Stimulated activated CD8-positive, alpha-beta memory T cell treated with anti-CD3 and anti-CD28 coated beads, Interleukin-15, amount 100 ng/mL, for 24 hours (primary cell): ENCODE results near the gene BPIFB6.

Experiments
- DNase-seq: peaks from one replicate; pipeline ENCODE4 v3.0.0-alpha.2; 2020; ENCODE audit warnings: low read depth

BPIFB6 gene

GRCh38 chr20:33086052-33086722, 54.7 kb downstream of the BPIFB6 start:
- no peak for DNase-seq

DNA sequence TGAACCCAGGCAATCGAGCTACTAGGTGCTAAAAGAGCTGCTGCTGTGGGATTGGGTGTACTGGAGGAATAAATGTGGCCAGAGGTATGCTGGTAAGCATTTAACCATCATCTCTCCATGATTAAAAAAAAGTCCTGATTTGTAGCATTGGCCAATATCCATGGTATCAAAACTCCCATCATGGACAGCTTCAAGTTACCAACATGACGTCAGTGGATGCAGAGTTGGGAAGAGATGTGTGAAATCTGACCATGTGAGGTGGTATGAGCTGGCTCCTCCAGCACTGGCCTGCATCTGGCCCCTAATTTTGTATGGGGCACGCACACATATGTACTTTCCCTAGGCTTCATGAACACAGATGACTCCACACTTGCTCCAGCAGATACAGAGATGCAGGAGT, 59.7 kb downstream of the BPIFB6 start:
- DNase-seq, result no peak

DNA sequence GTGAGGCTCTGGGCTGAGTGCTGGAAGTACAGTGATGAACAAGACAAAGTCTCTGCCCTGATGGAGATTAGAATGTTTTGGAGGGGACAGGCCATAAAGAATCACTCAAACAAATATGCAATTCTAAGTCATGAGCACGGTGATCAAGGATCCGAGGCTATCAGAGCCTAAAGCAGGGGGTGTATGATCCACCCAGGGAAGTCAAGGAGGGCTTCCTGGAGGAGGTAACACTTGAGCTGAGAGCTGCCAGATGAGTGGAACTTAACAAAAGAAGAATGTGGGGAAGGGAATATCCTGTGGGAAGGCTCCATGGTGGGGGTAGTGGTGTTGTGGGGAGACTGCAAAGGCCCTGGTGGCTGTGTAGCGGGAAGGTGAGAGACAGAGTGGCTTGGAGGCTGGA, 60.2 kb downstream of the BPIFB6 start:
- no peak for DNase-seq

DNA sequence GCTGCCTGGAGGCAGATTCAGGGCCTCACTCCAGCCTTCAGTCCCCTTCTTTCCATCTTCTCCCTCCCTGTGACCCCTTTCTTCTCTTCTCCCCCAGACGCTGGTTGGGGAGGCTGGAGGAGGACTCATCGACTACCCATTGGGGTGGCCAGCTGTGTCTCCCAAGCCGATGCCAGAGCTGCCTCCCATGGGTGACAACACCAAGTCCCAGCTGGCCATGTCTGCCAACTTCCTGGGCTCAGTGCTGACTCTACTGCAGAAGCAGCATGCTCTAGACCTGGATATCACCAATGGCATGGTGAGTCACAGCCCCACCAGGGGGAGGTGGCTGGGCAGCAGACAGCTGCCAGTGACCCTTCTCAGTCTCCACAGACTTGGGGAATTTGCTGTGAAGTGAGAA, 60.9 kb downstream of the BPIFB6 start:
- no peak for DNase-seq

GRCh38 chr20:33093074-33093473, 61.6 kb downstream of the BPIFB6 start:
- no peak for DNase-seq

DNA sequence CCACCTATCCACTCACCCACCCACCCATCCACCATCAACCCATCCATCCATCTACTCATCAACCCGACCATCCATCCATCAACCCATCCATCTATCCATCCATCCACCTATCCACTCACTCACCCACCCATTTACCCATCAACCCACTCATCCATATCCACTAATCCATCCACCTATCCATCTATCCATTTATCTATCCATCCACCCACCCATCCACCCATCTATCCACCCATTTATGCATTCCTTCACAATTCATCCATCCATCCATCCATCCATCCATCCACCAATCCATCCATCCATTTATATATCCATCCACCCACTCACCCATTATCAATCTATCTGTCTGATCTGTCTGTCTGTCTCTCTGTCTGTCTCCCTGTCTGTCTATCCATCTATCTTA, 62.1 kb downstream of the BPIFB6 start:
- no peak for DNase-seq
